Left renal cortex interstitium (tissue), 4 donors: ENCODE measurements around the gene TPST2. TPM values are rescaled to one million over a fixed set of nuclear protein-coding genes. Genes with fewer than 3 reads are reported as not detected.
A peak's percentile ranks its signal among the peaks of the same experiment; 100 is the strongest.
"Not testable (repeated sequence)": the region's sequence is repeated elsewhere in the genome, so short reads cannot be mapped to it uniquely, and the experiment has no call there.

Experiments used
- DNase-seq, 4 donors: peaks; one replicate each; pipeline ENCODE4 v3.0.0-alpha.2; 2013; ENCODE audit warnings: low read depth in 4 of 4, low spot score in 2 of 4, missing footprints in 1 of 4
- polyA plus RNA-seq, 4 donors: library from polyadenylated mRNA; unstranded; fragments of 120-200 nt; gene quantifications; one replicate each; pipeline ENCODE4 v1.2.1, GENCODE V29; 2013; ENCODE audit not compliant: insufficient read length in 4 of 4

TPST2 gene
- polyA plus RNA-seq, result 10 to 100 TPM; 26.7 to 32.6 (median 29.1) TPM

DNA sequence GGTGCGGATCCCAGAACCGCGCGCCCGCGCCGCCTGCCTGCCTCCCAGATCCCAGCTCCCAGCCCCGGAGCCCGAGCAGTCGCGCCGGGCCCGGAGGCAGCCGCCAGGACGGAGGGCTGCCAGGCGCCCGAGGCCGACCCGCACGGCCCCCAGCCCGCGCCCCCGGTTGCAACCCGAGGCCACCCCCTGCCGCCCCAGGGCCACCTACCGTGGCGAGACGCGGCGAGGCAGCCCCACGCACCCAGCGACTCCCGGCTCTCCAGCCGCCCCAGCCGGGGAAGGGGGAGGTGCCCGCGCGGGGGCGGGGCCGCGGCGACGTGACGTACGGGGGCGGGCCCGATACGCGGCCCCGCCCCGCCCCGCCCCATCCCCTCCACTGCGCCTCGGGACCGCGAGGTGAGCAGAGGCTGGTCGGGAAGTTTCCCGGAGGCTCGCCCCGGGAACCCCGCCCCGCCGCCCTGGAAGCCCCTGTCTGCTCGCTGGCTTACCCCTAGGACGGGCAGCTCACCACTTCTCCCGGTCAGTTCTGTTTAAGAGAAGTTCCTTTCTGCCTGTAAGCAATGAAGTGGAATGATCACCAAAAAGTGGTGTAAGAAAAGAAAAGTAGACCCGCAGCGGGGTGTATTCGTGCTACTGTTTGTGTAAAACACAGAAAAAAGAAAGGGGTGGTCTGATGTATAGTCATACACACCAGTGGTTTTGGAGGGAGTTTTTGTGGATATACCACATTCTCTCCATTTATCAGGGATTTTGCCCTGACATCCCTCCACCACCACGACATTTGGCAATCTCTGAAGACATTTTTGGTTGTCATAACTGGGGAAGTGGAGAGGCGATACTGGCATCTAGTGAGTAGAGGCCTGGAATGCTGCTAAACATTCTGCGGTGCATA, at the start of gene TPST2:
Gene TPST2 (minus strand): TSS at position 288 of the 892 bp plus-strand sequence. CDS start 48,502 bp downstream, outside the sequence.
- peak in 2 of 4 donors; percentile 52 to 54 for DNase-seq

- DNase-seq, result no peak
These were observed 46.4 kb upstream of the TPST2 start for GRCh38 chr22:26636296-26636695.

- DNase-seq, result no peak
These were observed 45.2 kb upstream of the TPST2 start for GRCh38 chr22:26635117-26635516.

DNA sequence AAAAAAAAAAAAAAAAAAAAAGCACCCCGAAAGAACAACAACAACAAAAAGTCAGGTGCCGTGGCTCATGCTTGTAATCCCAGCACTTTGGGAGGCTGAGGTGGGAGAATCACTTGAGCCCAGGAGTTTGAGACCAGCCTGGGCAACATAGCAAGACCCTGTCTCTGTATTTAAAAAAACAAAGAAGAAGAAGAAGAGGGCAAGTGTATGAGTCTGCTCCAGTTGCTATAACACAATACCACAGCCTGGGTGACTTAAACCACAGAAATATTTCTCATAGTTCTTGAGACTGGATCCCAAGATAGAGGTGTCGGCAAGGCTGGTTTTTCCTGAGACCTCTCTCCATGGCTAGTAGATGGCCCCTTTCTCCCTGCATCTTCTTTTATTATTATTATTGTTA, 44.3 kb upstream of the TPST2 start:
- DNase-seq, result no peak

GRCh38 chr22:26632422-26633155, 42.7 kb upstream of the TPST2 start:
- no peak for DNase-seq

GRCh38 chr22:26631282-26631681, 41.4 kb upstream of the TPST2 start:
- DNase-seq, result no peak

DNA sequence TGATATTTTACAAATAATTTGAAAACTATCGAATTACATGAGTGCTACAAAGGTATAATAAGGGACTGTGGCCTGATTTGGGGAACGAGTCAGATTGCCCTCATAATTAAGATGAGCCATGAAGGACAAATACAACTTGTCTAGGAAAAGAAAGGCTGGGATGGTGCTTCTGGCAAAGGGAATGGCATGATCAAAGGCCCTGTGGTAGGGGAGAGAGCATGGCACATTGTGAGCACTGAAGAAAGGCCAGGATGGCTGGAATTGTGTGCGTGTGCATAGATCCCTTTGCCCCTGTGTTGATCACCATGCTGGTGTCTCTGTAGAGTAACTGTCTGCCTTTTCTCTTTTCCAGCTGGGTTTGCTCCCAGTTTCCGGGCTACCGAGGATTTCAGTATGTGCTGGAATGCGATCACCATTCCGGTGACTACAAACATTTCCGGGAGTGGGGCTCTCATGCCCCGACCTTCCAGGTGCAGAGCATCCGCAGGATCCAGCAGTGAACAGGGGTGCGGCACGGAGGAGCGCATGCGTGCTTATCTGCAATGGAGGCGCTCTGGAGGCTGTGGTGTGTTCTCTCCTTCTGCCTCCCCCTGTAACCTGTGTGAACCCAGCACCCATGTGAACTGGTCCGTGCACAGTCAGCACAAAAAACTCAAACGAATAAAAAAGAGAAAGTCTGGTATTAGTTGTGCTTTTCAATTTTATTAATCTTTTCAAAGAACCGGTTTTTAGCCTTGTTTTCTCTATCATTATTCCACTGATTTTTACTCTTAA, 40.2 kb upstream of the TPST2 start:
- DNase-seq, result no peak

GRCh38 chr22:26624803-26625202, 34.9 kb upstream of the TPST2 start:
- no peak for DNase-seq

DNA sequence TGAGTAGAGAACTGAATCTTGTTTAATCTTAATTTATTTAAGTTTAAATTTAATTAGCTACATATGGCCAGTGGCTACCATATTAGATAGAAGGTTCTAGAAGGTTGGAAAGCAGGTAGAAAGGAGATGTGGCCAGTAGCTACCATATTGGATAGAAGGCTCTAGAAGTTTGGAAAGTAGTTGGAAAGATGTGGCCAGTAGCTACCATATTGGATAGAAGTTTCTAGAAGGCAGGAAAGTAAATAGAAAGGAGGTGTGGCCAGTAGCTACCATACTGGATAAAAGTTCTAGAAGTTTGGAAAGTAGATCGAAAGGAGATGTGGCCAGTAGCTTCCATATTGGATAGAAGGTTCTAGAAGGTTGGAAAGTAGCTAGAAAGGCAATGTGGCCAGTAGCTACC, 34.1 kb upstream of the TPST2 start:
- DNase-seq, result no peak

- DNase-seq, result no peak
These were observed 31.7 kb upstream of the TPST2 start, which contains the start of gene CRYBA4 for GRCh38 chr22:26621663-26622062. Gene CRYBA4, plus strand, starts transcription at chr22:26621963. Its CDS starts 634 bp downstream, at chr22:26622597.

DNA sequence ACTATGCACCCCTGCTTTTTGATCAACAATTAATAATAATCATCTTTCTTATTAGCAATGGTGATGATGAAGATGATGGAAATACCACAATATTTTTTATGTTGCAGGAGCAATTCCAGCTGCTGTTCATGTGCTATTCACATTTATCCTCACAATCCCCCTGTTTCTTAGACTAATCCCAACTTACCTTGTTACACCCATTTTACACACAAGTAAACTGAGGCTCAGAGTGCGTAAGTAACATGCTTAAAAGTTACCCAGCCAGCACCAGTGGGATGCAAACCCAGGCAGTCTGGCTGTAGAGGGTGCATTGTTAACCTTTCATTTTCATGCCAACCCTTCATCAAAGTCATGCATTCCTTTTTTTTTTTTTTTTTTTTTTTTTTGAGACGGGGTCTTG, 30.3 kb upstream of the TPST2 start:
- DNase-seq, result no peak

- DNase-seq, result no peak
These were observed 29.6 kb upstream of the TPST2 start for GRCh38 chr22:26619510-26619909.

DNA sequence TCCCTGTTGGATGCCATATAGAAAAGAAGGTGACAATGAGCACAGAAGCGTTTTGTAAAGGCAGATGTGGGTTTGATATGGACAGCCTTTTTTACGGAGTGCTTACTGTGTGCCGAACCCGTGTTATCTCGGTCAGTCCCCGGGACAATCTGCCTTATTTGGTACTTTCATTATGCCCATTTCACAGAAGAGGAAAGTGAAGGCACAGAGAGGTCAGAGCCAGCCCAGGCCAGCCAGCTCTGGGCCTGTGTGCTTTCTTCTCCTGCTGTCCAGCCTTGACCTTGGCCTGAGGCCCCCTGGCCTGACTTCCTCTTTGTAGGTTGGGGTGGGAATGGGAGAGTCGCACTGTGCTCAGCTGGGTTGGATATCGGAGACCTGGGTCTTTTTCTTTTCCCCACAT, 28.5 kb upstream of the TPST2 start:
- DNase-seq, result no peak

- DNase-seq, result no peak
These were observed 27.6 kb upstream of the TPST2 start, which contains the start of gene CRYBB1 for GRCh38 chr22:26617271-26618199. Gene CRYBB1, minus strand, starts transcription at chr22:26618027. Its CDS starts 1,708 bp downstream, at chr22:26616319.

DNA sequence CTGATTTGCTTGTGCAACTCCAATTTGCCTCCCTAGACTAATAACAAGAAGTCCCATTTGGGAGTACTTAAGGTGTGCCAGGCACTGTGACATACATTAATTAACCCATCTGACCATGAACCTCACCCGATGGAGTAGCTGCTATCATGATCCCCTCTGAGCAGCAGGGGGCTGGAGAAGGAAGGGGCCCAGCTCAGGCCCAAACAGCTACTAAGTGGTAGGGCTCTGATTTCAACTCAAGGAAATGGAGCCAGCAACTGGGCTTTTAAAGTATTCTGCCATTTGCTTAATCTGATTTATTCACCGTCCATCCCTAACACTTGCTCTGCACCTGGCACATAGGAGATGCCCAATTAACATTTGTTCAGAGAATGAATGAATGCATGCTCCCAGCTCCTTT, 26.7 kb upstream of the TPST2 start:
- DNase-seq, result no peak

DNA sequence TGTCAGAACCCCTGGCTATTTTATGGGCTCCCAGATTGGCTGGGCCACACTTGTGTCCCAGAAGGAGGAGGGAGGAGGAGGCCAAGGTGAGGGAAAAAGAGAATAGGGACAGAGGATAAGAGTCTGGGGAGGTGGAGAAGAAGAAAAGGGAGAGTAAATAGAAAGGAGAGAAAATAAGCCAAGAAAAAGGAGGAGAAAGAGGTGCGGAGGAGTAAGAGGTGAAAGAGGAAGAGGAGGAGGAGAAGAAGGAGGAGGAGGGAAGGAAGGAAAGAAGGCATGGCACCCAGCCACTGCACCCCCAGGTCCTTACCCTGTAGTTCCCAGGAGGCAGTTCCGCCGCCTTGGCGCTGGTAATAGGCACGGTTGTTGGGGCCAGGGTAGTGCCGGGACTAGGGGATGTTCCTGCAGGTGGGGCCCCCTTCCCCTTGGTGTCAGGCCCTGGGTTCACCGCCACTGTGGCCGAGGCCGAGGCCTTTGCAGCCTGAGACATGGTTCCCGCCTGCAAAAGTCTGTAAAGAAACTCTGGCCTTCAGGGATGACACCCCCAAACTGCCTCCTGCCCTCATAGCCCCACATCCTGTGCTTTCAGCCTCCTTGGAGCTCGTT, 26.0 kb upstream of the TPST2 start:
- DNase-seq, result no peak

DNA sequence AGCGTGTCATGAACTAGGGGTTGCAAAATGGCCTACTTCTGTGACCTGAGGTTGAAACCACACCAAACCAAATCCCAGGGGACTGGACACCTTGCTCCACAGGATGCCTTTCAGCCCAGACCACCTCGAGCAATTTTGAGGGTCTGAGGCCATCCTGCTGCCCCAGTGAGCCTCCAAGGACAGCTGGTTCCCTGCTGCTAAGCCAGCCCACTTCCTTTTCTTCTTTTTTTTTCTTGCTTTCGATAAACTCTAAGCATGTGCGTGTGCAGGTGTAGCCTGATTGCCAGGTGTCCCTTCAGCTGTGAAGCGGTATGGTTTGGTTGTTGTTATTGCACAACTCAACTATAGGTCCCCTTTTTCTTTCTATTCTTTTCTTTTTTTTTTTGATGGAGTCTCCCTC, 25.2 kb upstream of the TPST2 start:
- DNase-seq, result no peak

DNA sequence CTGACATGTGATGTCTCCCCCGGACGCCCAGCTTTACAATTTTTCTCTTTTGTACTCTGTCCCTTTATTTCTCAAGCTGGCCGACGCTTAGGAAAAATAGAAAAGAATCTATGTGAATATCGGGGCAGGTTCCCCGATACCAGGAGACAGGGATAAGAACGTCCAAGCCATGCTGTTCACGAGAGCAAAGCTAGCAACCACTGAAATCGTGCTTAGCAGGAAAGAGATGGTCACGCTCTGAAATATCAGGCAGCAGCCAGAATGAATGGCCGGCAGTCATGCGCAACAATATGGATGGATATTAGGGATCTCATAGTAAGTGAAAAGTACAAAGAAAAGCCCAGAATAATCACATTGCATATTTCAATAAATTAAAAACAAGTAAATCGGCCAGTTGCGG, 24.4 kb upstream of the TPST2 start:
- DNase-seq, result no peak

DNA sequence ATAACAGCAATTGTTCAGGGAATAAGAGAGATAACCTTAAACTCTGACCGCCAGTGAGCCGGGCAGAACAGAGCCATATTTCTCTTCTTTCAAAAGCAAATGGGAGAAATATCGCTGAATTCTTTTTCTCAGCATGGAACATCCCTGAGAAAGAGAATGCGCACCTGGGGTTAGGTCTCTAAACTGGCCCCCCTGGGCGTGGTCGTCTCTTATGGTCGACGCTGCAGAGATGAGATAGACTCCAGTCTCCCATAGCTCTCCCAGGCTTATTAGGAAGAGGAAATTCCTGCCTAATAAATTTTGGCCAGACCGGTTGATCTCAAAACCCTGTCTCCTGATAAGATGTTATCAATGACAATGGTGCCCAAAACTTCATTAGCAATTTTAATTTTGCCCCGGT, 23.8 kb upstream of the TPST2 start:
- DNase-seq, result not testable (repeated sequence)
